WTC11 (cell line): ENCODE measurements around the gene MTTP. TPM values are rescaled to one million over a fixed set of nuclear protein-coding genes. Genes with fewer than 3 reads are reported as not detected.

ENCODE experiments used
- ATAC-seq: fragments of 200-7000 bp; cut with Tn5 transposase; 2 replicates; pipeline ENCODE4 v1.10.0; 2021; ENCODE audit warnings: mild to moderate bottlenecking, moderate library complexity
- Bru-seq: library from RNA; stranded (reverse); fragments of 400-500 nt; gene quantifications from one replicate; lab custom pipeline; 2021; lab: Mats Ljungman, UMichigan
- CTCF ChIA-PET: fragments of 300-600 bp; sonication (Branson Sonifier 250); formaldehyde crosslinking; loops from one replicate; lab custom pipeline; 2021; ENCODE audit warnings: antibody characterized with exemption; lab: Charles Lee
- POLR2A ChIA-PET: fragments of 350-600 bp; sonication (Branson Sonifier 250); formaldehyde crosslinking; loops from one replicate; lab custom pipeline; 2021; ENCODE audit warnings: antibody characterized with exemption; lab: Charles Lee
- DNase-seq: peaks from one replicate; pipeline ENCODE4 v3.0.0; 2021; ENCODE audit warnings: low spot score
- H3K27ac Mint-ChIP-seq: 2 replicates; pipeline ENCODE4 v1.8.0; 2021; ENCODE audit warnings: mixed read lengths
- H3K27me3 Mint-ChIP-seq: 2 replicates; pipeline ENCODE4 v1.8.0; 2021; ENCODE audit warnings: low read depth, mild to moderate bottlenecking, moderate library complexity, mixed read lengths
- H3K36me3 Mint-ChIP-seq: 2 replicates; pipeline ENCODE4 v1.8.0; 2021; ENCODE audit warnings: mixed read lengths
- H3K4me1 Mint-ChIP-seq: 2 replicates; pipeline ENCODE4 v1.8.0; 2022; ENCODE audit warnings: mixed read lengths
- H3K4me3 Mint-ChIP-seq: 2 replicates; pipeline ENCODE4 v1.8.0; 2021; ENCODE audit warnings: mild to moderate bottlenecking, moderate library complexity, mixed read lengths
- H3K9me3 Mint-ChIP-seq: 2 replicates; pipeline ENCODE4 v1.8.0; 2021; ENCODE audit warnings: mixed read lengths
- CBFB ChIP-seq: sonication (generic); formaldehyde crosslinking; IDR thresholded peaks from 2 replicates; pipeline ENCODE4 v1.8.1; 2022; ENCODE audit warnings: mild to moderate bottlenecking, low read depth, missing genetic modification reagents
- CREB1 ChIP-seq: sonication (generic); formaldehyde crosslinking; IDR thresholded peaks from 2 replicates; pipeline ENCODE4 v1.8.0; 2023; ENCODE audit warnings: mild to moderate bottlenecking, missing genetic modification reagents
- E2F1 ChIP-seq: sonication (generic); formaldehyde crosslinking; IDR thresholded peaks from 2 replicates; pipeline ENCODE4 v1.8.0; 2022; ENCODE audit warnings: mild to moderate bottlenecking, missing genetic modification reagents
- E2F4 ChIP-seq: sonication (generic); formaldehyde crosslinking; IDR thresholded peaks from 2 replicates; pipeline ENCODE4 v1.8.1; 2022; ENCODE audit warnings: low read depth, mild to moderate bottlenecking, moderate library complexity, missing genetic modification reagents, borderline replicate concordance
- ELF4 ChIP-seq: sonication (generic); formaldehyde crosslinking; IDR thresholded peaks from 2 replicates; pipeline ENCODE4 v1.8.1; 2022; ENCODE audit warnings: low read depth, mild to moderate bottlenecking, moderate library complexity, missing genetic modification reagents
- FOXJ3 ChIP-seq: sonication (generic); formaldehyde crosslinking; IDR thresholded peaks from 2 replicates; pipeline ENCODE4 v1.9.0; 2021; ENCODE audit warnings: missing genetic modification reagents, mild to moderate bottlenecking, borderline replicate concordance
- FOXP4 ChIP-seq: sonication (generic); formaldehyde crosslinking; IDR thresholded peaks from 2 replicates; pipeline ENCODE4 v1.8.0; 2022; ENCODE audit warnings: mild to moderate bottlenecking, missing genetic modification reagents
- GABPB1 ChIP-seq: sonication (generic); formaldehyde crosslinking; IDR thresholded peaks from 2 replicates; pipeline ENCODE4 v1.8.1; 2023; ENCODE audit warnings: mild to moderate bottlenecking, missing genetic modification reagents
- HMGXB4 ChIP-seq: sonication (generic); formaldehyde crosslinking; IDR thresholded peaks from 2 replicates; pipeline ENCODE4 v1.8.1; 2023; ENCODE audit warnings: mild to moderate bottlenecking, moderate library complexity, missing genetic modification reagents
- OVOL2 ChIP-seq: fragments of 250-450 bp; sonication (Bioruptor Pico); IDR thresholded peaks from 2 replicates; pipeline ENCODE4 v1.9.0; 2021; ENCODE audit warnings: mild to moderate bottlenecking, borderline replicate concordance
- PRDM15 ChIP-seq: sonication (generic); formaldehyde crosslinking; IDR thresholded peaks from 2 replicates; pipeline ENCODE4 v1.8.0; 2022; ENCODE audit warnings: missing genetic modification reagents
- PRRX2 ChIP-seq: fragments of 250-450 bp; sonication (Bioruptor Pico); IDR thresholded peaks from 2 replicates; pipeline ENCODE4 v1.8.0; 2021; ENCODE audit warnings: mild to moderate bottlenecking
- SOX15 ChIP-seq: fragments of 250-450 bp; sonication (Bioruptor Pico); IDR thresholded peaks from 2 replicates; pipeline ENCODE4 v1.9.0; 2021; ENCODE audit warnings: mild to moderate bottlenecking
- ZNF138 ChIP-seq: sonication (generic); formaldehyde crosslinking; conservative IDR thresholded peaks from 2 replicates; pipeline ENCODE4 v1.8.1; 2022; ENCODE audit warnings: mild to moderate bottlenecking, moderate library complexity, missing genetic modification reagents
- ZNF232 ChIP-seq: sonication (generic); formaldehyde crosslinking; IDR thresholded peaks from 2 replicates; pipeline ENCODE4 v1.8.0; 2022; ENCODE audit warnings: mild to moderate bottlenecking, missing genetic modification reagents
- long read RNA-seq, 3 experiments: library from RNA in 1 of 3; library from capped mRNA in 1 of 3; library from polyadenylated mRNA in 1 of 3; unstranded in 2 of 3; stranded (forward) in 1 of 3; transcript quantifications; one replicate each; pipeline ENCODE4 v2.0.0, GENCODE V29; 2021
- total RNA-seq: library from RNA; stranded (reverse); gene quantifications from 3 replicates; pipeline ENCODE4 v1.2.3, GENCODE V29; 2021
- TF ChIP-seq, protein P1 (sequence below): sonication (generic); formaldehyde crosslinking; IDR thresholded peaks from 2 replicates; pipeline ENCODE4 v1.8.1; 2023; ENCODE audit warnings: mild to moderate bottlenecking, missing genetic modification reagents
- TF ChIP-seq, protein P2 (sequence below): sonication (generic); formaldehyde crosslinking; IDR thresholded peaks from 2 replicates; pipeline ENCODE4 v1.8.1; 2022; ENCODE audit warnings: mild to moderate bottlenecking, missing genetic modification reagents, moderate library complexity, borderline replicate concordance
- TF ChIP-seq, protein P3 (sequence below): fragments of 250-450 bp; sonication (Bioruptor Pico); IDR thresholded peaks from 2 replicates; pipeline ENCODE4 v1.9.0; 2021; ENCODE audit warnings: mild to moderate bottlenecking

MTTP gene
- 0.16 to 0.34 TPM (median 0.26 TPM) in 3 replicates for total RNA-seq
- percentile 22 among the genes with signal in this experiment for Bru-seq, nascent RNA
- long read RNA-seq, experiment 1, result 0 reads
- long read RNA-seq, experiment 2, result 0 reads
- long read RNA-seq, experiment 3, partial matches to known transcripts, result 1 of 1 reads
- long read RNA-seq, experiment 3, other reads (novel, unspliced or antisense), result 0 of 1 reads

DNA sequence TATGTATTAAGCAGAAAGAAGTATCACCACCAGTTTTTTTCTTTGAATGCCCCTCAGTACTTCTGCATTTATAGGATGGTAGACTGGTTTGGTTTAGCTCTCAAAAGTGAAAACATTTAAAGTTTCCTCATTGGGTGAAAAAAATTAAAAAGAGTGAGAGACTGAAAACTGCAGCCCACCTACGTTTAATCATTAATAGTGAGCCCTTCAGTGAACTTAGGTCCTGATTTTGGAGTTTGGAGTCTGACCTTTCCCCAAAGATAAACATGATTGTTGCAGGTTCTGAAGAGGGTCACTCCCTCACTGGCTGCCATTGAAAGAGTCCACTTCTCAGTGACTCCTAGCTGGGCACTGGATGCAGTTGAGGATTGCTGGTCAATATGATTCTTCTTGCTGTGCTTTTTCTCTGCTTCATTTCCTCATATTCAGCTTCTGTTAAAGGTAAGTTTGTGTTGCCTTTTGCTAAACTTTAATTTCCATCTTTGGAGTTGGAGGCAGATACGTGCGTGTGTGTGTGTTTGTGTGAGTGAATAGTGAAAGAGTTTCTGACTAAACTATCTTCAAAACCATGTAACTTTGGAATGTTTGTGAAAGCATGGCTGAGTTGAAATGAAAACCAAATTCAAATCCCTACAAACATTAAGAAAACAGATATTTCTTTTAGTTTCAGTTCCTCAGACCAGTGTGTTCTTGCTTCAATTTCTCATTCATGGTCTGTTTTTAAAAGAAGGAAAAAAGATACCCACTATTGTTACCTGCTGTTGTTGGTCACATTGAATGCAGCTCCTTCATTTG lies at the start of gene MTTP:
Gene MTTP, plus strand, starts transcription at position 295 of the 795 bp plus-strand sequence. Its CDS starts 86 bp downstream, at position 381.
- peaks cover 4% of the 10 kb centered on the region; the same call in 1 of the 2 replicates for H3K27me3 Mint-ChIP-seq
- ATAC-seq, result no peak
- POLR2A ChIA-PET, result no interaction called here
- CTCF ChIA-PET, result interaction anchor here (1.1 kb wide), 2 partner anchors 11 to 104 kb away, joined by 3 to 4 read pairs; partner anchors contain the start of gene TRMT10A
- H3K27ac Mint-ChIP-seq, result peak within 1 kb of the TSS; percentile 89
- no peak for TF ChIP-seq CBFB (CRISPR knock-in tag)
- 0 out of 2 replicates have a peak, but pooled peaks have one; percentile 16 for TF ChIP-seq GABPB1 (CRISPR knock-in tag)
- TF ChIP-seq, all 79 proteins: peak for 1
- DNase-seq, result no peak
- H3K4me3 Mint-ChIP-seq, result peak within 1 kb of the TSS; percentile 22
- no peaks in the 10 kb centered on the region for H3K9me3 Mint-ChIP-seq
- no peaks in the 10 kb centered on the region for H3K36me3 Mint-ChIP-seq
- H3K4me1 Mint-ChIP-seq, result peaks cover 9% of the 10 kb centered on the region

DNA sequence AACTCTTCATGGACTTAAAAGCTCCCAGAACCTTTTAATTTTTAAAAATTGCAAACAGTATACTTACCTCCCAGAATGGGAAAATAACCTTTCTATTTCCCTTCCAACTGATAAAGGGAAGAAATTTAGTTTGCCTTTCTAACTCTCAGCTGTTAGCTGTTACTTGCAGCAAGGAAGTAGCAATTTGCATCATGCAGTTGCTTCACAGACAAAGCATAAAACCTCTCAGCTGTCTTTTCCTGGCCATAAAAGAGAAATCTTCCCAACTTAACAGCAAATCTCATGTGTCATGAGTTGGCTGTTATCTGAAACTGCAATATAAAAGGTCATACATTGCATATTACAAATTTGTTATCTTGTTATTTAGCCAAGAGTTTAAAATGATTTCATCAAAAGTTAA lies 45.4 kb upstream of the MTTP start:
- POLR2A ChIA-PET, result no interaction called here
- Mint-ChIP-seq H3K9me3 (peaks cover 5% of the 10 kb centered on the region), H3K27ac (no peak overlapping the region), H3K27me3 (no peaks in the 10 kb centered on the region; the same call in none of the 2 replicates), H3K36me3 (no peaks in the 10 kb centered on the region), H3K4me1 (no peaks in the 10 kb centered on the region), H3K4me3 (no peak overlapping the region)
- CTCF ChIA-PET, result no interaction called here
- ATAC-seq (no peak), DNase-seq (no peak)
- no peak for TF ChIP-seq FOXP4 (CRISPR knock-in tag)
- TF ChIP-seq ZNF232 (CRISPR knock-in tag), result no peak
- TF ChIP-seq E2F1 (CRISPR knock-in tag), result no peak
- TF ChIP-seq, protein P1, sequence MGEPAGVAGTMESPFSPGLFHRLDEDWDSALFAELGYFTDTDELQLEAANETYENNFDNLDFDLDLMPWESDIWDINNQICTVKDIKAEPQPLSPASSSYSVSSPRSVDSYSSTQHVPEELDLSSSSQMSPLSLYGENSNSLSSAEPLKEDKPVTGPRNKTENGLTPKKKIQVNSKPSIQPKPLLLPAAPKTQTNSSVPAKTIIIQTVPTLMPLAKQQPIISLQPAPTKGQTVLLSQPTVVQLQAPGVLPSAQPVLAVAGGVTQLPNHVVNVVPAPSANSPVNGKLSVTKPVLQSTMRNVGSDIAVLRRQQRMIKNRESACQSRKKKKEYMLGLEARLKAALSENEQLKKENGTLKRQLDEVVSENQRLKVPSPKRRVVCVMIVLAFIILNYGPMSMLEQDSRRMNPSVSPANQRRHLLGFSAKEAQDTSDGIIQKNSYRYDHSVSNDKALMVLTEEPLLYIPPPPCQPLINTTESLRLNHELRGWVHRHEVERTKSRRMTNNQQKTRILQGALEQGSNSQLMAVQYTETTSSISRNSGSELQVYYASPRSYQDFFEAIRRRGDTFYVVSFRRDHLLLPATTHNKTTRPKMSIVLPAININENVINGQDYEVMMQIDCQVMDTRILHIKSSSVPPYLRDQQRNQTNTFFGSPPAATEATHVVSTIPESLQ, result no peak
- TF ChIP-seq OVOL2, result no peak
- no peak for TF ChIP-seq HMGXB4 (CRISPR knock-in tag)
- TF ChIP-seq ELF4 (CRISPR knock-in tag), result no peak
- no peak for TF ChIP-seq FOXJ3 (CRISPR knock-in tag)
- TF ChIP-seq, protein P2, sequence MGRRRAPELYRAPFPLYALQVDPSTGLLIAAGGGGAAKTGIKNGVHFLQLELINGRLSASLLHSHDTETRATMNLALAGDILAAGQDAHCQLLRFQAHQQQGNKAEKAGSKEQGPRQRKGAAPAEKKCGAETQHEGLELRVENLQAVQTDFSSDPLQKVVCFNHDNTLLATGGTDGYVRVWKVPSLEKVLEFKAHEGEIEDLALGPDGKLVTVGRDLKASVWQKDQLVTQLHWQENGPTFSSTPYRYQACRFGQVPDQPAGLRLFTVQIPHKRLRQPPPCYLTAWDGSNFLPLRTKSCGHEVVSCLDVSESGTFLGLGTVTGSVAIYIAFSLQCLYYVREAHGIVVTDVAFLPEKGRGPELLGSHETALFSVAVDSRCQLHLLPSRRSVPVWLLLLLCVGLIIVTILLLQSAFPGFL, result no peak
- no peak for TF ChIP-seq PRRX2
- TF ChIP-seq PRDM15, result no peak
- no peak for TF ChIP-seq E2F4 (CRISPR knock-in tag)
- no peak for TF ChIP-seq SOX15 (CRISPR knock-in tag)
- no peak for TF ChIP-seq CREB1 (CRISPR knock-in tag)
- TF ChIP-seq ZNF138 (CRISPR knock-in tag), result no peak
- TF ChIP-seq, protein P3, sequence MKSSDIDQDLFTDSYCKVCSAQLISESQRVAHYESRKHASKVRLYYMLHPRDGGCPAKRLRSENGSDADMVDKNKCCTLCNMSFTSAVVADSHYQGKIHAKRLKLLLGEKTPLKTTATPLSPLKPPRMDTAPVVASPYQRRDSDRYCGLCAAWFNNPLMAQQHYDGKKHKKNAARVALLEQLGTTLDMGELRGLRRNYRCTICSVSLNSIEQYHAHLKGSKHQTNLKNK (CRISPR knock-in tag), result no peak
